GM10847 (cell line): Measurements from ENCODE around the gene PLEKHG2.

Source experiments
- POLR2A ChIP-seq: IDR thresholded peaks from 2 replicates; pipeline ENCODE4 v1.6.1; 2011; ENCODE audit not compliant: insufficient read length; ENCODE audit errors: extremely low read depth

The PLEKHG2 gene

DNA sequence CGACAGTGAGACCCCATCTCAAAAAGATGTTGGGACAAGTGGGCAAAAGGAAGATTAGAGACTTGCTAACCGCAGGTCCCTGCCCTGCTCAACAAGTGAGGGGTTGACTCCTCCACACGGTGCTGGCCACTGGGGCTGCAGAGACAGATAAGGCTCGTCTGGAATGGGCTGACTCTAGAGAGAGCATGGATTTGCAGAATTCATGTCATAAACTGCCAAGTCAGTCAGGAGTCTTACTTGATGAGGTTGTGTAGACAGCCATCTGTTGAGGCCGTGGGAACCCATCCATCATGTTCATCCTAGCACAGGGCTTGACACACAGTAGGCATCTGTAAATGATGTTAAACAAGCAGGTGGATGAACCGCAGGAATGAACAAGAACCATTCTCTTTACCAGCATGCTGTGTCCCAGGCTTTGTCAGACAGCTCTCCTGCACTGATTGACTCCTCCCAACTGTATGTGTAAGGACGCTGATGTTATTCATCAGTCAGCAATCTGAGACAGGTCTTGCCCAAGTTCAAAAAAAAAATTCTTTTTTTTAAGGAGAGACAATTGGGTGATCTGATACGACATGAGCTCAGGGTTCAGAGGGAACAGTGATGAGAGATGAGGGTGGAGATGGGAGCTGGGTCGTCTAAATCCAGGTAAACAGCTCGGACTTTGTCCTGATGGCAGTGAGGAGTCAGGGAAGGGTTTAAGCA, 30.4 kb upstream of the PLEKHG2 start:
- no peak for TF ChIP-seq POLR2A

DNA sequence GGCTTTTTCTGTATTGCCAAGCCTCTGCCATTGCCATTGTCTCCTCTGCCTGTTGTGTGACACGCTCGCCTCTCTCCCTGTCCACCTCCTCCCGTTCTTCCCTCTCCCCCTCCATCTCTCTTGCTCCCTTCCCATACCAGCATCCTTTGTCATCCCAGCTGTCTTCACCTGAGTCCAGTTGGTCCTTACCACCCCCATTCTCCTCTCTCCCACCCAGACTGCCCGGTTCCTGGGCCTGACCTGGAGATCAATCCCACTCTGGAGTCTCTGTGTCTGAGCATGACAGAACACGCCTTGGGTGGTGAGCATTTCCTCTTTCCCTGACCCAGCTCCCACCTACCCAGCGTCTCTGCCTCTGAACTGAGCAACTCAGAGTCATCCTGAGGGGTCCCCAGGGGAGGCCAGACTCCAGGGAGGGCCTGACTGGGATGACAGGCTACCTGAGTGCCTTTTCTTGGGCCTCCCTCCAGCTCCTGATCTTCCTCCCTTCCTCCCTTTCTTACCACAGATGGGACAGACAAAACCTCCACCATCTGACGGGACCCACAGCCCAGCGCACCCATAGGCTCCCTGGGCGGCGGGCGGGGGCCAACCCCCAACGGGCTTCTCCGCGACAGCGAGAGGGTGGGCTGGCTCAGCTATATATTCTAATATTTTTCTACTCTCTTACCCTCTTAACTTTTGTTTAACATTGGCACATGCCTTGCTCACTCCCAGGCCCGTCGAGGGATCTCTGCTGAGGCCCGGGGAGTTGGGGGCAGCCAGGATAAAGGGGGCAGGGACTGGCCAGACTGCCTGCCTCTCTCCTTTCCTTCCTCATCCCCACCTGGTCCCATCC, 29.3 kb upstream of the PLEKHG2 start:
- TF ChIP-seq POLR2A: no peak

DNA sequence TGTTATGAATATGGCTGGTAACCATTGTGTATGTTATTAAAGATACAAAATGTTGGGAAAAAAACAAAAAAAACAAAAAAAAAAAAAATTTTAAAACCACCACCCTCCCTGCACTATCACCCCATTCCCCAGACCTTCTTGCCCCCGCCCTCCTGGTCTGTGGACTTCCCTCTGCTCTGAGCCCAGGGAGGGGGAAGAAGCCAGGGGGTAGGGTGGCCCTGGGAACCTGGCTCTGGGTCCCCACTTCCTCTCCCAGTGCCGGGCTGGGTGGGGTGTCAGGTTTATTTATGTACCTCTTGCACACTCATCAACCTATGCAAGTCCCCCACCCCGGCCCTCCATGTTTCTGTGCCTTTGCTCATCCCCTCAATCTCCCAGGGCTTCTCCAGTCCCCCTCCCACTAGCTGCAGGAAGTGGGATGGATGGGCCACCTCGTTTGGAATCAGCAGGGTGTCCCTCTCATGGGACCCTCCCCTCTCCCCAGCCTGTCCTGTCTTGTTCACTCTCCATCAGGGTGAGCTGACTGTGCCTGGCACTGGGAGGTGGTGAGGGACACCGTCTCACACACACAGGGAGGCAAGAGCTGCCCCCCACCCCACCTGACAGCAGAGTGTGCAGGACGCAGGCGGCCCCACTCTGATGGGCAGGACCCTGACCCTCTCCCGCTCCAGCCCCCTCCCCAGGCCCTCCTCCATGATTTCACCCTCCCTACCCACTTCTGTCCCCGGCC, 27.5 kb upstream of the PLEKHG2 start:
- TF ChIP-seq POLR2A: no peak

DNA sequence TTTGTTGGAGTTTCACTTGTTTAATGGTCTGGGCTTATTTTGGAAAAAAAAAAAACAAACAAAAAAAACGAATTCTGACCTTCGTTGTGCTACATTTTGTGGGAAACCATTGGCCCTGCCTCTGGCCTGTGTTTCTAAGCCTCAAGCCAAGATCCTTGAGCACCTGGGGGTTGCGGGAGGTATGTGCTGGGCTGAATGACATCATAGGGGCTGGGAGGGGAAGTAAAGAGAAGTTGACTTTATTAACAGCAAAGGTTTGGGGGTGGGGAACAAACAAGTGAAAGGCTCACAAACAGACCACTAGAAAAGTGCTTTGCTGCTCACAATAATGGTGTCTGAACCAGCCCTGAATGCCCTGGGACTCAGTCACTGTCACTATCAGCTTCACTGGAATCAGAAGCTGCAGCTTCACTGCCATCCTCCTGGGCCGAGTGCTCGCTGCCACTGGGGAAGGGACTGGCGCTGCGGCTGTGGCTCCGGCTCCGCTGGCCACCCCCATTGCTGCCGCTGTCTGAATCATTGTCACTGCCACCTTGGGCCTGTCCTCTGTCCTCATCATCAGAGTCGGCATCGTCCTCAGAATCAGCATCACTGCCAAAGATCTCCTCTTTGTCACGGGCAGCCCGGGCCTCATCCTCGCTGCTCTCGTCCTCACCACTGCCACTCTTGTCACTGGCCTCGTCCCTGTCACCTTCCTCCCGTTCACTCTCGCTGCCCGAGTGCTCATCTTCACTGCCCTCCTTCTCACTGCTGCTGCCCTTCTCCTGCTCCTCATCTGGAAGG, 26.6 kb upstream of the PLEKHG2 start:
- no peak for TF ChIP-seq POLR2A

DNA sequence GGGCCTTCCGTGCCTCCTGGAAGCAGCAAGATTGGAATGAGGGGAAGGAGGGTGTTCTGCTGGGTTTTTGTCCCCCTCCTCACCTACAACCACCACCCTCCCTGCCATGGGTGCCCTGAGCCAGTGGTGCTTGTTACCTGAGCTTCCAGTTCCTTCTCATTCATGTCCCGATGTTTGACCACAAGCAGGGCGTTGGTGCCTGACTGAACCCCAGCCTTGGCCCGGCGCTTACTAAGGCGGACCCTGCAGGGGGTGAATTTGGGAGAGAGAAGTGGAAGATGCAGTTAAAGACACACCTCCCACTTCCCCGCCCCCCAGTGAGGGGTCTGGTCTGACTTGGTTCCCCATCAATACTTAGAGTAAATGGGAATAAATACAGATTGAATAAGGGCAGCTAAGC, 25.9 kb upstream of the PLEKHG2 start:
- no peak for TF ChIP-seq POLR2A

DNA sequence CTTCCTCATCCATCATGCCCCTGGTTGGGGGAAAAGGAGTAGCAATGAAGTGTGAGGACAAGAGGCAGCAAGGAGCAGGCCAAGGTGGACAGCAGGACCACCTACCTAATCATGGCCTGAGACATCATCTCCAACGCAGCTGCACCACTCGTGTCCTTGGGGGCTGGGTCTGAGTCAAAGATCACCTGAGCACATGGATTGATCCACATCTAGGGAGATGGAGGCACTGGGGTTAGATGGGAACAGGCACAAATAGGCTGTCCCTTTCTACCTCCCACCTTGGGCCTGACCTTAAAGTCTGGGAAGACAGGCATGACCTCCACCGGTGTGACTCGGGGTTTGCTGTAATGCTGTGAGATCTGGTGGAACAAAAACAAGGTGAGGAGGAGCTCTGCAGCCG, 23.8 kb upstream of the PLEKHG2 start:
- TF ChIP-seq POLR2A: no peak

DNA sequence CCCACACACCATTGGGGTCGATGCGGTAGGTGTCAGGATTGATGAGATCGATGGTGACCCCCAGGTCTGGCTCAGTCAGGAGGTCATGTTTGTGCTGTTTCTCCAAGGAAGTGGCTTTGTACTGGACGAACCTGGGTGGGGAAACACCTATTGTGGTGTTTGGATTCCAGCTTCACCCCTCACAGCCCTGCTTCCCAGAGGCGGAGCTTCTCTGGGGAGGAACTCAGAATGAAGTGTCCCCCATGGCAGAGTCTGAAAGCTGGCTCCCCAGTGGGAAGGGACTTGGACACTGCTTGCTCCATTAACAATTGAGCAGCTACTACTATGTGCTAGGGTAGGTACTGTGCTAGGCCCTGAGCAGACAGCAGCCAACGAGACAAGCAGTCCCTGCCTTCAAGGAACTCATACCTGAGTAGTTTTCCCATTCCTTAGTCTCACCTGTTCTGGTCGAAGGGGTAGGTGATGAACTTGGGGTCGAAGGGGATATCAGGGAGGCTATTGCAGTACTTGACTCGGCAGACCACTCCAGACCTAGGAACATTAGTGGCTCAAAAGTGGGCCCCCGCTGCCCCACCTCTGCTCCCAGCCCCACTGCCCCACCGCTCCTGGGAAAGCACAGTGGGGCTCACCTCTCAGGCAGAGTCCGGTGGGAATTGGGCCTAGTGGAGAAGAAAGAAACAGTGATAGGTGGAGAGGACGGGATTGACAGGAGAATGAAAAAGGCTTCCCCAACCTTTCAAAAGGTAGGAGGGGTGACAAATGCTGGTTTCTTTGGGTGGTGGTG, 22.6 kb upstream of the PLEKHG2 start:
- no peak for TF ChIP-seq POLR2A

DNA sequence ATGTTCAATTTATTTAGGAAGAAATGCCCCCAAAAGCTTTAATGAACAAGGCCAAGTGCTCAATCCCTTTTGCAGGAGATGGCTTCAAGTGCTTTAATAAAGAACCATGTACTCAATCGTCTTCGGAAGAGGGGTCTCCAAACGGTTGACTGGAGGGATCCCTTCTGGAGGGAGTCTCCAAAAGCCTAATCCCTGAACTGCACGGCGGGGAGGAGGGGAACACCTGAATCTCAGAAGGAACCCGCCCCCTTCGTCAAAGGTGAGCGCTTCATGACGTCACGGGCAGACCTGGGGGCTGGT, 22.1 kb upstream of the PLEKHG2 start:
- TF ChIP-seq POLR2A: no peak

DNA sequence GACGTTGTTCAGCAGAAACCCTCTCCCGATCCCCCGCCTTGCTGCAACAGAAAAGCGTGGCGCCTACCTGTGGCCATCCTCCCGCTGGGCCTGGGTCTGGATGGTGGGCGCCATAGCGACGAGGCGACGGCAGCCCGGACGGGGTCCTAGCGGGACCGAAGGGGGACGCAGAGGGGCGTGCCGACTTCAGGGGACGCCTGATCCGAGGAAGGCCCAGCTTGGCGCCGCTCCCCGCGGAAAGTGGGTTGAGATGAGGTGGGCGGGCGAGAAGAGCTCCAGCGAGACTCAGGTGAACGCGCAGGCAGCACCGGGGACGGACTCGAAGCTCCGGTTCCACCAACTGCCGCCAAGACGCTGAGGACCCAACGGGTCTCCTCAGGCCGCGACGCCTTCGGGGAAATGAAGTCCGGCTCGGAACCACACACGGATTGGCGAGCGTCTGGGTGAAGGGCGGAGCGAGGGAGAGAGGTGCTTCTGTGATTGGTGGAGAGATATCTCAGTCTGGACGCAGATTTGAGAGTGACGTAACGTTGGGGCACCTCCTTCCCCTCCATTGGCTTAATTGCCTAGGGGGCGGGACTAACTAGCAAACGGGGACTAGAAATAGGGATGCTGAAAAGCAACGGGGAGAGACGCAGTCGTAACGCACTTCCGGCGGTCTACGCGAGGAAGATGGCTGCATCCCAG, 21.6 kb upstream of the PLEKHG2 start, which contains the start of the genes MED29 and PAF1:
TSS of gene MED29 (plus strand) at position 628 of the 687 bp plus-strand sequence. CDS start at position 673, 45 bp downstream.
TSS of gene PAF1 (minus strand) at position 356 of the 687 bp plus-strand sequence. CDS start at position 114, 242 bp downstream.
- peak; percentile 91 for TF ChIP-seq POLR2A

DNA sequence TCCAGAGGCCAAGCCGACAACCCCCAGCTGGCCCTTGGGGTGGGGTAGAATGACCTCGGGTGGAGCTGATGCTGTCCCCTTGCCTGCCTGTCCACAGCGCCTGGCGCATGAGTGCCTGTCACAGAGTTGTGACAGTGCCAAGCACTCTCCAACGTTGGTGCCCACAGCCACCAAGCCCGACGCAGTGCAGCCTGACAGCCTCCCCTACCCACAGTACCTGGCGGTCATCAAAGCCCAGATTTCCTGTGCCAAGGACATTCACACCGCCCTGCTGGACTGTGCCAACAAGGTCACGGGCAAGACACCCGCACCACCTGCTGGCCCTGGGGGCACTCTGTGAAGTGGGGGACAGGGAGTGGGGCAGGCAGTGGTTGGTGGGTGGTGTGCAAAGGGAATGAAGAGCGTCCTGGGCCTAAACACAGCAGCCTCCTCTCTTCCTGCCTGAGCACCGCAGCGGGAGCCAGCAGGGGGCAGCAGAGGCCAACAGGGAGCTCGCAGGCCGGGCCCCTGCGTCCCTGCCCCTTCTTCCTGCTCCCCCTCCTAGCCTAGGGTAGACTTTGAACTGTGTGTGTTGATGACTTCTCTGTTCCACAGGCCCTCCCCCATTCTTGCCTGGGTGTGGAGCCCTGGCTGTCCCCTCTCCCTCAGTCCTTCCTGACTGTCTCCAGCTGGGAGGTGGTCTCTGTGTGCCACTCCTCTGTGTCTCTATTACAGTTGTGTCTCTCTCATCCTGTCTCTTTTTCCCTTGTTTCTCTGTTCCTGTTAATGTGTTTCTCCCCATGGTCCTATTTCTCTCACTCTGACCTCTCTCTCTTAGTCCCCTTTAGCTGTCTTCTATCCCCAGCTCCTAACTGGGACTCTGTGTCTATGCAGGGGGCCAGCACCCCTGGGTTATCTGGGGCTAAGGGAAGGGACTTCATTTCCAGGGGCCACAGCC, 14.8 kb upstream of the PLEKHG2 start:
- TF ChIP-seq POLR2A: no peak

DNA sequence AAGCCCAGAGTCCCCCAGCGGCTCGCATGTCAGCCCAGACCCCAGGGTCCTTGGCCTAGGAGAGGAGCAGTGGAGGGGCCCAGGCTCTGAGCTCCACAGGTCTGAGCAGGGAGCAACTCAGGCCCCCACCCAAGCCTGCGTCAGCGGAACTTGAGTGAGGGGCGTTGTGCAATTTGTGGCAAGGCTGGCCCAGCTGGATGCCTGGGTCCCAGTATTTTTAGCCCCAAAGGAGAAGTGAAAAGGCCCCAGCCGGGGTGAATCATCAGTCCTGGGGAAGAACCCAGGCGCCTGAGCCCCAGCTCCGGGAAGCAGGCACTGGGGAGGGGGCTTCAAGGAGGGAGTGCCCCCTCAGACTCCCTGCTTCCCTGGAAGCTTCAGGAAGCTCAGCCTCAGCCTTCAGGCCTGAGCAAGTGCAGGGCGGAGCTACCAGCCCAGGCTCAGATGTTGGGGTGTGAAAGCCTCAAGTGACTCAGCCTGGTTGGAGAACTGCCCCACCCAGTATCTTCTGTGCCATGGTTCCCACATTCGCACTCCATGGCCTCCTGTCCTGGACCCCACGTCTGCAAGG, 14.1 kb upstream of the PLEKHG2 start:
- TF ChIP-seq POLR2A: no peak

DNA sequence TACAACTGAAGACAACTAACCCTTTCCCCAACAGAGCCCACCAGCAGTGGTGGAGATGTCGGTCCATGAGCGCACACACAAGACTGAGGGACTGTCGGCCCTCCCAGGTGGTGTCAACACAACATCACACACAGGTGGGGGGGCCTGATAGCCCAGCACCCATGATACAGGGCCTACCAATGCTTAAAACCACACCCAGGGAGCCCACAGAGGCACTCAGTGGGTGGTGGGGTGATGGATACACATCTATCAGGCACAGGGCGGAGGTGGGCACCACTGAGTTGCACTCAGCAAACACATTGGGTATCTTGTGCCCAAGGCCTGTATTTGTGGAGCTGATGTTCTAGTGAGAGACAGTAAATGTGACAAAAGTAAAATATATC, 12.8 kb upstream of the PLEKHG2 start:
- TF ChIP-seq POLR2A: no peak
